CD14-positive monocyte (primary cell): ENCODE data around the gene PRRT4. TPM values are rescaled to one million over a fixed set of nuclear protein-coding genes. Genes with fewer than 3 reads are reported as not detected.

Experiments
- DNase-seq, 3 donors: peaks; one replicate each; pipeline ENCODE4 v3.0.0-alpha.2; 2011 to 2022
- H2AFZ ChIP-seq: 2 replicates; pipeline ENCODE4 v1.6.0; 2012; ENCODE audit warnings: mild to moderate bottlenecking, low read depth, low read length, inconsistent platforms; ENCODE audit not compliant: insufficient read depth, poor library complexity, severe bottlenecking
- H3K27ac ChIP-seq, 2 donors: 1 replicate in 1 of 2; 2 replicates in 1 of 2; pipeline ENCODE4 v1.5.1; 2012 to 2013; ENCODE audit warnings: low read length in 2 of 2, control low read depth in 1 of 2, inconsistent platforms in 1 of 2, low read depth in 1 of 2, mild to moderate bottlenecking in 1 of 2
- H3K27me3 ChIP-seq, 2 donors: one replicate each; pipeline versions ENCODE4 v1.6.0 to v1.6.1; 2011 to 2013; ENCODE audit warnings: low read length in 2 of 2; ENCODE audit not compliant: control insufficient read depth in 2 of 2, insufficient read depth in 2 of 2
- H3K36me3 ChIP-seq, 2 donors: replicated peaks in 1 of 2; 1 replicate in 1 of 2; 2 replicates in 1 of 2; pipeline versions ENCODE4 v1.5.1 to v1.6.1; 2012 to 2013; ENCODE audit warnings: low read length in 2 of 2, control low read depth in 1 of 2, inconsistent platforms in 1 of 2, mild to moderate bottlenecking in 1 of 2; ENCODE audit not compliant: insufficient read depth in 2 of 2, control insufficient read depth in 1 of 2
- H3K4me1 ChIP-seq, 2 donors: 1 replicate in 1 of 2; 2 replicates in 1 of 2; pipeline versions ENCODE4 v1.5.1 to v1.6.1; 2012 to 2013; ENCODE audit warnings: low read length in 2 of 2, control low read depth in 1 of 2, inconsistent platforms in 1 of 2, mild to moderate bottlenecking in 1 of 2, moderate library complexity in 1 of 2; ENCODE audit not compliant: insufficient read depth in 2 of 2, control insufficient read depth in 1 of 2
- H3K4me2 ChIP-seq: replicated peaks from 2 replicates; pipeline ENCODE3; 2012; ENCODE audit warnings: low read length, moderate library complexity, mild to moderate bottlenecking; ENCODE audit not compliant: poor library complexity, severe bottlenecking; ENCODE audit errors: extremely low read depth
- H3K4me3 ChIP-seq, 3 experiments: fragments of 200-600 bp in 1 of 3; sonication (generic) in 1 of 3; replicated peaks in 1 of 3; 1 replicate in 2 of 3; 2 replicates in 1 of 3; pipeline ENCODE4 v1.5.1; 2011 to 2013; ENCODE audit warnings: low read length in 3 of 3, mild to moderate bottlenecking in 3 of 3, control low read depth in 2 of 3, low read depth in 2 of 3, inconsistent platforms in 1 of 3, moderate library complexity in 1 of 3
- H3K79me2 ChIP-seq: 2 replicates; pipeline ENCODE4 v1.6.0; 2012; ENCODE audit warnings: mild to moderate bottlenecking, control low read depth, inconsistent platforms, low read length, moderate library complexity; ENCODE audit not compliant: insufficient read depth
- H3K9ac ChIP-seq: 2 replicates; pipeline ENCODE4 v1.6.0; 2017; ENCODE audit warnings: low read length, mild to moderate bottlenecking; ENCODE audit not compliant: insufficient read depth, poor library complexity, severe bottlenecking
- H3K9me3 ChIP-seq, 2 donors: replicated peaks in 1 of 2; 1 replicate in 1 of 2; 2 replicates in 1 of 2; pipeline versions ENCODE4 v1.5.1 to v1.6.1; 2012 to 2013; ENCODE audit warnings: low read length in 2 of 2, control low read depth in 1 of 2; ENCODE audit not compliant: control insufficient read depth in 1 of 2, insufficient read depth in 1 of 2
- H4K20me1 ChIP-seq: 2 replicates; pipeline ENCODE4 v1.6.0; 2012; ENCODE audit warnings: mild to moderate bottlenecking, low read length, control low read depth, moderate library complexity; ENCODE audit not compliant: insufficient read depth
- H3K27ac Mint-ChIP-seq, 7 donors: one replicate each; pipeline ENCODE4 v1.8.0; 2020; ENCODE audit warnings: mild to moderate bottlenecking in 7 of 7, mixed read lengths in 7 of 7, moderate library complexity in 6 of 7, inconsistent platforms in 2 of 7
- H3K27me3 Mint-ChIP-seq, 3 donors: one replicate each; pipeline ENCODE4 v1.8.0; 2021 to 2022; ENCODE audit warnings: low read depth in 3 of 3, mild to moderate bottlenecking in 3 of 3, mixed read lengths in 3 of 3, moderate library complexity in 3 of 3, inconsistent platforms in 1 of 3
- H3K36me3 Mint-ChIP-seq, 2 donors: one replicate each; pipeline ENCODE4 v1.8.0; 2020; ENCODE audit warnings: mixed read lengths in 2 of 2, inconsistent platforms in 1 of 2, mild to moderate bottlenecking in 1 of 2
- H3K4me1 Mint-ChIP-seq: one replicate; pipeline ENCODE4 v1.8.0; 2020; ENCODE audit warnings: mild to moderate bottlenecking, mixed read lengths
- H3K4me3 Mint-ChIP-seq, 2 donors: one replicate each; pipeline ENCODE4 v1.8.0; 2020; ENCODE audit warnings: mild to moderate bottlenecking in 2 of 2, mixed read lengths in 2 of 2, moderate library complexity in 1 of 2
- H3K9me3 Mint-ChIP-seq, 7 donors: one replicate each; pipeline ENCODE4 v1.8.0; 2020 to 2022; ENCODE audit warnings: mixed read lengths in 7 of 7, mild to moderate bottlenecking in 6 of 7, moderate library complexity in 6 of 7, inconsistent platforms in 2 of 7
- WGBS: methylation state at CpG from one replicate; pipeline ENCODE4 v1.1.5; 2013; ENCODE audit warnings: missing lambda C conversion rate; ENCODE audit not compliant: insufficient coverage; 5-methylcytosine and 5-hydroxymethylcytosine counted together
- intact Hi-C, 2 donors: fragments of 100-400 bp; cut with micrococcal nuclease; formaldehyde crosslinking; loops; one replicate each; pipeline versions ENCODE4 v1.15.0 to v1.15.1; 2023
- polyA plus RNA-seq, 3 donors: library from polyadenylated mRNA; depleted of rRNA in 1 of 3; unstranded in 2 of 3; stranded (reverse) in 1 of 3; fragments of 300-500 nt in 2 of 3; fragments of >200 nt in 1 of 3; fragmentation: Illumina TruSeq in 2 of 3; gene quantifications; 1 replicate in 2 of 3; 2 replicates in 1 of 3; pipeline ENCODE4 v1.2.3, GENCODE V29; 2012 to 2021
- TF ChIP-seq, protein P1 (sequence below): fragments of 200-600 bp; IDR thresholded peaks from one replicate; pipeline ENCODE4 v1.8.0; 2022; ENCODE audit warnings: antibody characterized with exemption, mild to moderate bottlenecking

PRRT4 gene
- polyA plus RNA-seq, 3 donors: 1.1 TPM; not detected in 2

DNA sequence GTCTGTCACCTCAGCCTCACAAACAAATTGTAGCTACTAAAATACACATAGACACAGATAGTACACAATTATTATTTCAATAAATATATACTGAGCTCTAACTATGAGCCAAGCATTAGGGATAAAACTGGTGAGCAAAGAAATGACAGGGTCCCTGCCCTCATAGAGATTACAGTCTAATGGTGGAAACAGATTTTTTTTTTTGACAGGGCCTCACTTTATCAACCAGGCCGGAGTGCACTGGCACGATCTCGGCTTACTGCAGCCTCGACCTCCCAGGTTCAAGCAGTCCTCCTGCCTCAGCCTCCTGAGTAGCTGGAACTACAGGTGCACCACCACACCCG lies 17.1 kb downstream of the PRRT4 start:
- H4K20me1 ChIP-seq: no peaks in the 10 kb centered on the region
- no peaks in the 10 kb centered on the region for H3K9me3 ChIP-seq
- peaks cover 18 to 21% of the 10 kb centered on the region in 2 donors for H3K4me1 ChIP-seq
- peaks cover 9 to 10% of the 10 kb centered on the region in 2 donors for H3K36me3 Mint-ChIP-seq
- H2AFZ ChIP-seq: peak overlapping the region; percentile 14
- DNase-seq: no peak
- H3K4me2 ChIP-seq: no peak overlapping the region
- TF ChIP-seq, protein P1, sequence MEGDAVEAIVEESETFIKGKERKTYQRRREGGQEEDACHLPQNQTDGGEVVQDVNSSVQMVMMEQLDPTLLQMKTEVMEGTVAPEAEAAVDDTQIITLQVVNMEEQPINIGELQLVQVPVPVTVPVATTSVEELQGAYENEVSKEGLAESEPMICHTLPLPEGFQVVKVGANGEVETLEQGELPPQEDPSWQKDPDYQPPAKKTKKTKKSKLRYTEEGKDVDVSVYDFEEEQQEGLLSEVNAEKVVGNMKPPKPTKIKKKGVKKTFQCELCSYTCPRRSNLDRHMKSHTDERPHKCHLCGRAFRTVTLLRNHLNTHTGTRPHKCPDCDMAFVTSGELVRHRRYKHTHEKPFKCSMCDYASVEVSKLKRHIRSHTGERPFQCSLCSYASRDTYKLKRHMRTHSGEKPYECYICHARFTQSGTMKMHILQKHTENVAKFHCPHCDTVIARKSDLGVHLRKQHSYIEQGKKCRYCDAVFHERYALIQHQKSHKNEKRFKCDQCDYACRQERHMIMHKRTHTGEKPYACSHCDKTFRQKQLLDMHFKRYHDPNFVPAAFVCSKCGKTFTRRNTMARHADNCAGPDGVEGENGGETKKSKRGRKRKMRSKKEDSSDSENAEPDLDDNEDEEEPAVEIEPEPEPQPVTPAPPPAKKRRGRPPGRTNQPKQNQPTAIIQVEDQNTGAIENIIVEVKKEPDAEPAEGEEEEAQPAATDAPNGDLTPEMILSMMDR: no peak
- H3K4me3 ChIP-seq: no peak overlapping the region
- peaks cover 5 to 11% (median 7%) of the 10 kb centered on the region in 3 donors for H3K27me3 Mint-ChIP-seq
- peaks cover 22% of the 10 kb centered on the region for H3K4me1 Mint-ChIP-seq
- H3K27me3 ChIP-seq: peaks cover 0 to 4% of the 10 kb centered on the region in 2 donors
- H3K27ac ChIP-seq: no peak overlapping the region
- 100% methylated on average over 4 of the region's 5 CpGs for WGBS
- H3K4me3 Mint-ChIP-seq: no peak overlapping the region
- H3K79me2 ChIP-seq: peaks cover 35% of the 10 kb centered on the region
- intact Hi-C loops: loop anchor here in 1 of 2 donors (10.0 kb wide), 1 partner anchor 110 kb away; the partner anchor contains the start of gene HILPDA
- H3K36me3 ChIP-seq: peaks cover 3 to 11% of the 10 kb centered on the region in 2 donors
- no peak overlapping the region for H3K27ac Mint-ChIP-seq
- H3K9ac ChIP-seq: no peak overlapping the region
- peaks cover 0 to under 1% (median 0%) of the 10 kb centered on the region in 7 donors for H3K9me3 Mint-ChIP-seq

- Mint-ChIP-seq H3K4me1 (peaks cover 22% of the 10 kb centered on the region), H3K36me3 (peaks cover 13 to 14% of the 10 kb centered on the region in 2 donors), H3K27me3 (peaks cover 2 to 5% (median 2%) of the 10 kb centered on the region in 3 donors), H3K27ac (peak within 1 kb of the TSS; percentile 88 to 96 (median 94)), H3K4me3 (peak within 1 kb of the TSS; percentile 93 to 97), H3K9me3 (no peaks in the 10 kb centered on the region)
- intact Hi-C loops: loop anchor here in 1 of 2 donors (10.0 kb wide), 1 partner anchor 111 kb away; the partner anchor contains the start of gene HILPDA
- peaks cover 18 to 21% of the 10 kb centered on the region in 2 donors for H3K4me1 ChIP-seq
- no peaks in the 10 kb centered on the region for H4K20me1 ChIP-seq
- no peaks in the 10 kb centered on the region for H3K27me3 ChIP-seq
- H3K9me3 ChIP-seq: no peaks in the 10 kb centered on the region
- H2AFZ ChIP-seq: peak within 1 kb of the TSS; percentile 98
- H3K79me2 ChIP-seq: peaks cover 35% of the 10 kb centered on the region
- H3K4me3 ChIP-seq: peak within 1 kb of the TSS; percentile 75 to 96 (median 78)
- peak within 1 kb of the TSS; percentile 77 for H3K4me2 ChIP-seq
- 8% methylated on average over 39 of the region's 49 CpGs for WGBS
- H3K27ac ChIP-seq: peak within 1 kb of the TSS; percentile 81 to 95
- H3K36me3 ChIP-seq: peaks cover 7 to 17% of the 10 kb centered on the region in 2 donors
- peak; percentile 89 to 93 (median 90) for DNase-seq
- TF ChIP-seq, protein P1: no peak
- peak within 1 kb of the TSS; percentile 85 for H3K9ac ChIP-seq
Observed at GRCh38 chr7:128343554-128344430, 17.7 kb downstream of the PRRT4 start, which contains the start of gene RBM28. TSS of gene RBM28 (minus strand) at chr7:128343908. CDS start at chr7:128343793, 115 bp downstream.
